H1 (cell line): ENCODE measurements around the gene DBF4.

Experiments used
- ASH2L ChIP-seq: fragments of 200-600, 300-600 bp; sonication (generic); IDR thresholded peaks from one replicate; pipeline ENCODE4 v1.7.1; 2017; ENCODE audit warnings: low read length
- ATF3 ChIP-seq: IDR thresholded peaks from 2 replicates; pipeline ENCODE4 v1.6.1; 2011; ENCODE audit warnings: low read depth, mild to moderate bottlenecking, low read length; ENCODE audit not compliant: insufficient read depth
- CTCF ChIP-seq, 3 experiments: IDR thresholded peaks; 1 replicate in 2 of 3; 2 replicates in 1 of 3; pipeline versions ENCODE4 v1.5.1 to v1.6.1; 2011; ENCODE audit warnings: low read length in 3 of 3, mild to moderate bottlenecking in 3 of 3, inconsistent platforms in 2 of 3, low read depth in 1 of 3, moderate library complexity in 1 of 3; ENCODE audit not compliant: insufficient read depth in 1 of 3; ENCODE audit errors: control extremely low read depth in 1 of 3
- EGR1 ChIP-seq: IDR thresholded peaks from 2 replicates; pipeline ENCODE4 v1.6.1; 2011; ENCODE audit warnings: low read depth, low read length, borderline replicate concordance
- MAX ChIP-seq: IDR thresholded peaks from 2 replicates; pipeline ENCODE4 v1.6.1; 2012; ENCODE audit warnings: inconsistent platforms
- POLR2A ChIP-seq, 2 experiments: IDR thresholded peaks; 1 replicate in 1 of 2; 2 replicates in 1 of 2; pipeline ENCODE4 v1.6.1; 2011; ENCODE audit warnings: low read depth in 2 of 2, low read length in 2 of 2, mild to moderate bottlenecking in 2 of 2; ENCODE audit errors: control extremely low read depth in 1 of 2
- POLR2AphosphoS5 ChIP-seq: IDR thresholded peaks from 2 replicates; pipeline ENCODE4 v1.6.1; 2011; ENCODE audit warnings: low read depth, low read length
- RAD21 ChIP-seq, 2 experiments: IDR thresholded peaks in 1 of 2; conservative IDR thresholded peaks in 1 of 2; 2 replicates each; pipeline ENCODE4 v1.6.1; 2011; ENCODE audit warnings: low read depth in 2 of 2, low read length in 2 of 2, improper control_type of control experiment in 1 of 2, inconsistent platforms in 1 of 2, mild to moderate bottlenecking in 1 of 2, moderate library complexity in 1 of 2
- RXRA ChIP-seq: IDR thresholded peaks from 2 replicates; pipeline ENCODE4 v1.6.1; 2011; ENCODE audit warnings: low read depth, mild to moderate bottlenecking, low read length, moderate library complexity; ENCODE audit not compliant: insufficient read depth
- SIN3A ChIP-seq, 2 experiments: IDR thresholded peaks in 1 of 2; conservative IDR thresholded peaks in 1 of 2; 2 replicates each; pipeline ENCODE4 v1.6.1; 2011 to 2012; ENCODE audit warnings: low read length in 2 of 2, improper control_type of control experiment in 1 of 2, low read depth in 1 of 2, mild to moderate bottlenecking in 1 of 2
- ZNF274 ChIP-seq: IDR thresholded peaks from 2 replicates; pipeline ENCODE4 v1.7.0; 2012; ENCODE audit warnings: low read length, borderline replicate concordance; ENCODE audit errors: extremely low read depth

- TF ChIP-seq CTCF (IDR thresholded peaks at IDR 0.05; ENCODE audit: control extremely low read depth in 1 of 3, insufficient read depth in 1 of 3, low read depth in 1 of 3, low read length in 3 of 3) (no peak), POLR2A (IDR thresholded peaks at IDR 0.05; ENCODE audit: control extremely low read depth in 1 of 2, low read depth in 2 of 2, low read length in 2 of 2) (no peak), ASH2L (no peak), POLR2AphosphoS5 (no peak), SIN3A (conservative IDR thresholded peaks at IDR 0.05 in 1 of 2, IDR thresholded peaks at IDR 0.05 in 1 of 2; ENCODE audit: low read depth in 1 of 2, low read length in 2 of 2) (no peak), MAX (no peak), RXRA (no peak), RAD21 (IDR thresholded peaks at IDR 0.05 in 1 of 2, conservative IDR thresholded peaks at IDR 0.05 in 1 of 2; ENCODE audit: low read depth in 2 of 2, low read length in 2 of 2) (no peak), ATF3 (no peak), EGR1 (no peak), ZNF274 (no peak)
Measured at GRCh38 chr7:87875151-87876039, 898 bp upstream of the DBF4 start.
